ENCODE results near the gene SERPINC1. TPM values are rescaled to one million over a fixed set of nuclear protein-coding genes. Genes with fewer than 3 reads are reported as not detected.
A peak's percentile ranks its signal among the peaks of the same experiment; 100 is the strongest.

The SERPINC1 gene
- total and polyA plus RNA-seq, 2 of the 13 experiments (the other 11 are each of a cell fraction or from before 2014, with no cell fraction given), result 142 to 205 TPM

DNA sequence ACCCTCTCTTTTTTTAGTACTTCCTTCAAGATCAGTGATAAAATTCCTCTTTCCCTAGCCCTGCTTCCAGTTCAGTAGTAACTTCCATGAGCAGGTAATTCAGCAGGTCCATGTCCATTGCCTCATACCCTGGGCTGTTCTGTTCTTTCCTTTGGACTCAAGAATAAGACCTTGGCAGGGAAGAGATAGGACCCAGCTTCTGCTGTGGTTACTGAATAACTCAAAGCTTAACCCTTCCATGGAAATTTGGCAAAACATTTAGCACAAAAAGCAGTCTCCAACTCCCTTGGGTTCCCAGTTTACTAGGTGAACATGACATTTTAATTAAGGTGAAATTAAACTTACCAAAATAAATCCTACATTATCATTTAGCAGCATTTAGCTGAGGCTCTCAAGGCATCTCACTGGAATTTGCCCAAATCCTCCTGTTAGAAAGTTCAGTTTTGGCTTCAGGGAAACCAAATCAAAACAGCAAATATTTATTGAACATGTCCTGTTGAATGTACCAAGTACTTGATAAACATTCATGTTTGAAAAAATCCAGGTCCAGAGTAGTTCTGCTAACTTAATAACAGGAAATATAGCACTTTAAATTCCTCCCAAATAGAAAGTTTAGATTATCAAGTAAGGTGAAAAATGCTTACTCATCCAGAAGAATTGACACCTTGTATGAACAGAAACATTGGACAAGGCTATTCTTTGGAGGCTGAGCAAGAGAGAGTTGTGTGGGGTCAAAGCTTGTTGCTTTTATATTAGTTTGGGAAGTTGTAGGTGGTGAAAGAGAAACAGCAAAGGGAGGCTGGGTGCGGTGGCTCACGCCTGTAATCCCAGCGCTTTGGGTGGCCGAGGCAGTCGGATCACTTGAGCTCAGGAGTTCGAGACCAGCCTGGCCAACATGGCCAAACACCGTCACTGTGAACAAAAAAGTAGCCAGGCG lies 8.4 kb upstream of the SERPINC1 start (continued):
- TF ChIP-seq ZGPAT (CRISPR knock-in tag; IDR thresholded peaks at IDR 0.05) (no peak), TEF (CRISPR knock-in tag; IDR thresholded peaks at IDR 0.05) (no peak), ZNF678 (CRISPR knock-in tag; IDR thresholded peaks at IDR 0.05) (no peak), MXI1 (IDR thresholded peaks at IDR 0.05; ENCODE audit: borderline replicate concordance, low read depth, low read length) (no peak), MTA3 (CRISPR knock-in tag; IDR thresholded peaks at IDR 0.05) (no peak), ZBTB8A (CRISPR knock-in tag; IDR thresholded peaks at IDR 0.05; ENCODE audit: borderline replicate concordance, low read depth) (no peak), ZNF891 (CRISPR knock-in tag; IDR thresholded peaks at IDR 0.05) (no peak), ZNF264 (CRISPR knock-in tag; IDR thresholded peaks at IDR 0.05) (peak; percentile 43; the same call in 1 of the 2 replicates), SUZ12 (IDR thresholded peaks at IDR 0.05; ENCODE audit: low read depth, low read length) (no peak), RXRA (CRISPR knock-in tag; IDR thresholded peaks at IDR 0.05) (no peak), HMGA1 (CRISPR knock-in tag; conservative IDR thresholded peaks at IDR 0.05) (no peak), RAD51 (IDR thresholded peaks at IDR 0.05; ENCODE audit: borderline replicate concordance) (no peak), NKX3-1 (CRISPR knock-in tag; IDR thresholded peaks at IDR 0.05) (no peak), ZBTB20 (CRISPR knock-in tag; IDR thresholded peaks at IDR 0.05; ENCODE audit: borderline replicate concordance, low read depth) (no peak), CEBPG (CRISPR knock-in tag; IDR thresholded peaks at IDR 0.05) (peak; percentile 88), ZSCAN30 (CRISPR knock-in tag; IDR thresholded peaks at IDR 0.05) (no peak), HOXA5 (CRISPR knock-in tag; IDR thresholded peaks at IDR 0.05) (no peak), ZFP36L2 (CRISPR knock-in tag; IDR thresholded peaks at IDR 0.05) (no peak), ZNF598 (CRISPR knock-in tag; IDR thresholded peaks at IDR 0.05; ENCODE audit: borderline replicate concordance) (no peak), LCORL (IDR thresholded peaks at IDR 0.05) (no peak), LCORL (CRISPR knock-in tag; IDR thresholded peaks at IDR 0.05) (peak; percentile 16; the same call in 1 of the 2 replicates), MTF2 (CRISPR knock-in tag; IDR thresholded peaks at IDR 0.05; ENCODE audit: borderline replicate concordance) (no peak)
- TF ChIP-seq, protein P1, sequence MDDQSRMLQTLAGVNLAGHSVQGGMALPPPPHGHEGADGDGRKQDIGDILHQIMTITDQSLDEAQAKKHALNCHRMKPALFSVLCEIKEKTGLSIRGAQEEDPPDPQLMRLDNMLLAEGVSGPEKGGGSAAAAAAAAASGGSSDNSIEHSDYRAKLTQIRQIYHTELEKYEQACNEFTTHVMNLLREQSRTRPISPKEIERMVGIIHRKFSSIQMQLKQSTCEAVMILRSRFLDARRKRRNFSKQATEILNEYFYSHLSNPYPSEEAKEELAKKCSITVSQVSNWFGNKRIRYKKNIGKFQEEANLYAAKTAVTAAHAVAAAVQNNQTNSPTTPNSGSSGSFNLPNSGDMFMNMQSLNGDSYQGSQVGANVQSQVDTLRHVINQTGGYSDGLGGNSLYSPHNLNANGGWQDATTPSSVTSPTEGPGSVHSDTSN (CRISPR knock-in tag; IDR thresholded peaks at IDR 0.05; ENCODE audit: borderline replicate concordance), result no peak
- TF ChIP-seq, protein P2, sequence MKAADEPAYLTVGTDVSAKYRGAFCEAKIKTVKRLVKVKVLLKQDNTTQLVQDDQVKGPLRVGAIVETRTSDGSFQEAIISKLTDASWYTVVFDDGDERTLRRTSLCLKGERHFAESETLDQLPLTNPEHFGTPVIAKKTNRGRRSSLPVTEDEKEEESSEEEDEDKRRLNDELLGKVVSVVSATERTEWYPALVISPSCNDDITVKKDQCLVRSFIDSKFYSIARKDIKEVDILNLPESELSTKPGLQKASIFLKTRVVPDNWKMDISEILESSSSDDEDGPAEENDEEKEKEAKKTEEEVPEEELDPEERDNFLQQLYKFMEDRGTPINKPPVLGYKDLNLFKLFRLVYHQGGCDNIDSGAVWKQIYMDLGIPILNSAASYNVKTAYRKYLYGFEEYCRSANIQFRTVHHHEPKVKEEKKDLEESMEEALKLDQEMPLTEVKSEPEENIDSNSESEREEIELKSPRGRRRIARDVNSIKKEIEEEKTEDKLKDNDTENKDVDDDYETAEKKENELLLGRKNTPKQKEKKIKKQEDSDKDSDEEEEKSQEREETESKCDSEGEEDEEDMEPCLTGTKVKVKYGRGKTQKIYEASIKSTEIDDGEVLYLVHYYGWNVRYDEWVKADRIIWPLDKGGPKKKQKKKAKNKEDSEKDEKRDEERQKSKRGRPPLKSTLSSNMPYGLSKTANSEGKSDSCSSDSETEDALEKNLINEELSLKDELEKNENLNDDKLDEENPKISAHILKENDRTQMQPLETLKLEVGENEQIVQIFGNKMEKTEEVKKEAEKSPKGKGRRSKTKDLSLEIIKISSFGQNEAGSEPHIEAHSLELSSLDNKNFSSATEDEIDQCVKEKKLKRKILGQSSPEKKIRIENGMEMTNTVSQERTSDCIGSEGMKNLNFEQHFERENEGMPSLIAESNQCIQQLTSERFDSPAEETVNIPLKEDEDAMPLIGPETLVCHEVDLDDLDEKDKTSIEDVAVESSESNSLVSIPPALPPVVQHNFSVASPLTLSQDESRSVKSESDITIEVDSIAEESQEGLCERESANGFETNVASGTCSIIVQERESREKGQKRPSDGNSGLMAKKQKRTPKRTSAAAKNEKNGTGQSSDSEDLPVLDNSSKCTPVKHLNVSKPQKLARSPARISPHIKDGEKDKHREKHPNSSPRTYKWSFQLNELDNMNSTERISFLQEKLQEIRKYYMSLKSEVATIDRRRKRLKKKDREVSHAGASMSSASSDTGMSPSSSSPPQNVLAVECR (CRISPR knock-in tag; IDR thresholded peaks at IDR 0.05; ENCODE audit: borderline replicate concordance), result peak; percentile 20; the same call in 1 of the 2 replicates

Data from HepG2 (cell line).